ENCODE results near the gene CLC. TPM values are rescaled to one million over a fixed set of nuclear protein-coding genes. Genes with fewer than 3 reads are reported as not detected.
A peak's percentile ranks its signal among the peaks of the same experiment; 100 is the strongest.
"Not testable (repeated sequence)": the region's sequence is repeated elsewhere in the genome, so short reads cannot be mapped to it uniquely, and the experiment has no call there.

Gene CLC
- total RNA-seq, 4 donors from 2014 or later, result not detected

DNA sequence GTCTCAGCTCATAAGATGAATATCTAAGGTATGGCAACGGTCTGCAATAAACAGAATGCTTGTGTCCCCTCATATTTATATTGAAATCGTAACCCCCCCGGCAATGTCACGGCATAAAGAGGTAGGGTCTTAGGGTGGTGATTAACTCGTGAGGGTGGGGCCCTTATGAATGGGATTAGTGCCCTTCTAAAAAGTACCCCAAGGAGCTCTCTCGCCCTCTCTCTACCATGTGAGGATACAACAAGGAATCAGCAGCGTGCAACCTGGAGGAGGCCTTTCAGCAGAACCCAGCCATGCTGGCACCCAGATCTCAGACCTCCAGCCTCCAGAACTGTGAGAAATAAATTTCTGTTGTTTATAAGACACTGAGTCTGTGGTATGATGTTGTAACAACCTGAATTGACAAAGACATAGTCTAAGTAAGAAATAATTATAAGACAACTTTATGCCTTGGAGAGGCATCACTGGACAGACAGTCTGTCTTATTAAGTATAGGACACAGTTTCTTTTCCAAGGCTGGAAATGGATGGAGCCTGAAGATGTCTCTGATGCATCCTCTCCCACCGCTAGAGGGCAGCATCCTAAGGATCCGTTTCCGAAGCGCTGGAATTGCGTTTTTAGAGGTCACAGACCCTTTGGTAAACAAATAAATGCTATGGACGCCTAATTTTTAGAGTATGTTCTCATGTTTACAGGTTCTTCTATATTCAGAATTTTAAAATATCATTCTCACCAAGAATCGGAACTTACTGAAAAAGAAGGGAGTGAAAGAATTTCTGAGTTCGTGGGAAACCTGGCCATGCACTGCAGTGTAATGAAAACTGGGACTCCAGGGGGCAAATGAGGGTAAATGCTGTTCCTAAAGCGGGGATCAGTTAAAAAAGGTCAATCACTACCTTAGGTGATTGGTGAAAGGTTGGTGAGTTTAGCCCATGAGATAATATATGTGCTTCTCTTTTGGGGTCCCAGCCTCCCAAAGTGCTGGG, 27.6 kb upstream of the CLC start:
- TF ChIP-seq, protein P1, sequence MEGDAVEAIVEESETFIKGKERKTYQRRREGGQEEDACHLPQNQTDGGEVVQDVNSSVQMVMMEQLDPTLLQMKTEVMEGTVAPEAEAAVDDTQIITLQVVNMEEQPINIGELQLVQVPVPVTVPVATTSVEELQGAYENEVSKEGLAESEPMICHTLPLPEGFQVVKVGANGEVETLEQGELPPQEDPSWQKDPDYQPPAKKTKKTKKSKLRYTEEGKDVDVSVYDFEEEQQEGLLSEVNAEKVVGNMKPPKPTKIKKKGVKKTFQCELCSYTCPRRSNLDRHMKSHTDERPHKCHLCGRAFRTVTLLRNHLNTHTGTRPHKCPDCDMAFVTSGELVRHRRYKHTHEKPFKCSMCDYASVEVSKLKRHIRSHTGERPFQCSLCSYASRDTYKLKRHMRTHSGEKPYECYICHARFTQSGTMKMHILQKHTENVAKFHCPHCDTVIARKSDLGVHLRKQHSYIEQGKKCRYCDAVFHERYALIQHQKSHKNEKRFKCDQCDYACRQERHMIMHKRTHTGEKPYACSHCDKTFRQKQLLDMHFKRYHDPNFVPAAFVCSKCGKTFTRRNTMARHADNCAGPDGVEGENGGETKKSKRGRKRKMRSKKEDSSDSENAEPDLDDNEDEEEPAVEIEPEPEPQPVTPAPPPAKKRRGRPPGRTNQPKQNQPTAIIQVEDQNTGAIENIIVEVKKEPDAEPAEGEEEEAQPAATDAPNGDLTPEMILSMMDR (IDR thresholded peaks at IDR 0.05), result peak; percentile 12 to 61 (median 32)
- TF ChIP-seq EP300 (IDR thresholded peaks at IDR 0.05), result no peak
- no peak for TF ChIP-seq POLR2AphosphoS5 (IDR thresholded peaks at IDR 0.05)
- TF ChIP-seq POLR2A (IDR thresholded peaks at IDR 0.05), result no peak
- no peak for ATAC-seq
- no peaks in the 10 kb centered on the region for H3K36me3 ChIP-seq
- H3K4me3 ChIP-seq, result no peak overlapping the region
- WGBS, 2 donors (ENCODE audit: low coverage in 1 of 2), result 45 to 47% methylated on average over 12 to 16 of the region's 16 CpGs
- H3K9me3 ChIP-seq, result peaks cover 0 to 12% (median 0%) of the 10 kb centered on the region in 3 donors
- H3K4me1 ChIP-seq, result no peaks in the 10 kb centered on the region
- H3K27ac ChIP-seq, result no peak overlapping the region
- H3K27me3 ChIP-seq, result peaks cover 42% of the 10 kb centered on the region

DNA sequence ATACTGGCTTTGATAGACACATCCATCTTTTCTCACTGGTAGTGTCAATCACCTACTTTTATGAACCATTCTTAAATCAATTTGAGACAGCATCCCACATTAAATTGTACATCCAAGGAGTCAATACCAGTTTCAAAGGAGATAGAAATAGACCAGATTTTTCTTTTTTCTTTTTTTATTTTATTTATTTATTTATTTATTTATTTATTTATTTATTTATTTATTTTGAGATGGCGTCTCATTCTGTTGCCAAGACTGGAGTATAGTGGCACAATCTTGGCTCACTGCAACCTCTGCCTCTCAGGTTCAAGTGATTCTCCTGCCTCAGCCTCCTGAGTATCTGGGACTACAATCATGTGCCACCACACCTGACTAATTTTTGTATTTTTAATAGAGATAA, 24.0 kb upstream of the CLC start:
- whole genome bisulfite sequencing, 2 donors (ENCODE audit: low coverage in 1 of 2), result 100% methylated on average over 1 of the region's 1 CpG
- H3K4me3 ChIP-seq, H3K27ac ChIP-seq, H3K4me1 ChIP-seq, H3K36me3 ChIP-seq, ATAC-seq: not testable (repeated sequence)
- peaks cover 0 to 12% (median 0%) of the 10 kb centered on the region in 3 donors for H3K9me3 ChIP-seq
- H3K27me3 ChIP-seq, result peaks cover 59% of the 10 kb centered on the region

DNA sequence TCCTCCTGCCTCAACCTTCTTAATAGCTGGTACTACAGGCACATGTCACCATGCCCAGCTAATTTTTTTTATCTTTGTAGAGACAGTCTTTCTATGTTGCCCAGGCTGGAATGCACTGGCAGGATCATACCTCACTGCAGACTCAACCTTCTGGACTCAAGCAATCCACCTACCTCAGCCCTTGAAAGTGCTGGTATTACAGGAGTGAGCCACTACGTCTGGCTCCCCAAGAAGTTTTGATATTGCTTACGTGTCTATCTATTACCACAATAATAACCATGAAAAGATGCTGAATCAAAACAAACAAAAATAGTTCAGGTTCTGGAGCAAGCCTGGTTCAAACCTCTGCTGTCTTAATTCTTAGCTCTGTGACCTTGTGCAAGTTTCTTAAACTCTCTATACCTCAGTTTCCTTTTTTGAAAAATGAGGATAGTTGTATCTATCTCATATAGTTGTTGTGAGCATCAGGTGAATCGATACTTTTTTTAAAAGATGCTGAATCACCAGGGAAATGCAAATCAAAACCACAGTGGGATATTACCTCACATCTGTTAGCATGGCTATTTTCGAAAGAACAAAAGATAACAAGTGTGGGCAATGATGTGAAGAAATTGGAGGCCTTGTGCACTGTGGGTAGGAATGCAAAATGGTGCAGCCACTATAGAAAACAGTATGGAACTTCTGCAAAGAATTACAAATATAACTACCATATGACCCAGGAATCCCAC, 21.8 kb upstream of the CLC start:
- Histone ChIP-seq H3K27ac (no peak overlapping the region), H3K9me3 (peaks cover 0 to 2% (median 0%) of the 10 kb centered on the region in 3 donors), H3K4me1 (no peaks in the 10 kb centered on the region), H3K4me3 (no peak overlapping the region), H3K27me3 (peaks cover 48% of the 10 kb centered on the region), H3K36me3 (no peaks in the 10 kb centered on the region)
- WGBS, 2 donors (ENCODE audit: low coverage in 1 of 2), result 71 to 81% methylated on average over 2 to 4 of the region's 4 CpGs
- no peak for TF ChIP-seq POLR2A (IDR thresholded peaks at IDR 0.05)
- no peak for TF ChIP-seq POLR2AphosphoS5 (IDR thresholded peaks at IDR 0.05)
- TF ChIP-seq EP300 (IDR thresholded peaks at IDR 0.05), result no peak
- TF ChIP-seq, protein P1 (IDR thresholded peaks at IDR 0.05), result no peak
- no peak for ATAC-seq

DNA sequence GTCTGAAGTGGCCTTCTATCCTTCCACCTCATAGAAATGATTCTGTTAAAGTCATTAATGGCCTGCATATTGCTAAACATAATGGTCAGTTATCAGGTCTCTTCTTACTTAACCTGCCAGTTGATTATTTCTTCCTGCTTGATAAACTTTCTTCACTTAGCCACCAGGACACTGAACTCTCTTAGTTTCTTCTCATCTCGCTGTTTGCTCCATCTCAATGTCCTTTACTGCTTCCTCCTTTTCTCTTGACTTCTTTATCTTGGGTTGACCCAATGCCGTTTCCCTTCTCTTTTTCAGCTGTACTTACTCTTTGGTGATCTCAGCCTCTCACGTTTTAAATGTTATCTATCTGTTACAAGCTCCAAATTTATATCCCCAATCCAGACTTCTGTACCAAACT, 17.1 kb upstream of the CLC start:
- Histone ChIP-seq H3K27ac (no peak overlapping the region), H3K36me3 (no peaks in the 10 kb centered on the region), H3K27me3 (peaks cover 64% of the 10 kb centered on the region), H3K9me3 (no peaks in the 10 kb centered on the region), H3K4me1 (no peaks in the 10 kb centered on the region), H3K4me3 (no peak overlapping the region)
- no peak for TF ChIP-seq EP300 (IDR thresholded peaks at IDR 0.05)
- 54% methylated on average over 3 of the region's 3 CpGs; no CpG with 5 or more reads in 1 of the 2 donors for WGBS, 2 donors (ENCODE audit: low coverage in 1 of 2)
- no peak for ATAC-seq

DNA sequence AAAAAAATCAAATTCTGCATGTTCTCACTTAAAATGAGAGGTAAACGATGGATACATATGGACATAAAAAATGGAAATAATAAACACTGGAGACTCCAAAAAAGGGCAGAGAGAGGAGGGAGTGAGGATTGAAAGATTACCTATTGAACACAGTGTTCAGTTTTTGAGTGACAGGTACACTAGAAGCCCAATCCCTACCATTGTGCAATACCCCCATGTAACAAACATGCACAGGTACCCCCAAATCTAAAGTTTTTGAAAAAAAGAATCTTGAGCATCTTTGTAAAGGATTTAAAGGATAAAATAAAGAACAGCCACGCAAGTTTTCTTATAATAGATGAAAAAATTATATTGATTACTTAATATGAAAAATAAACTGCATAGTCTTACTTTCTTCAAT, 16.7 kb upstream of the CLC start:
- peaks cover 62% of the 10 kb centered on the region for H3K27me3 ChIP-seq
- no peak for TF ChIP-seq POLR2A (IDR thresholded peaks at IDR 0.05)
- no peak for TF ChIP-seq POLR2AphosphoS5 (IDR thresholded peaks at IDR 0.05)
- TF ChIP-seq, protein P1 (IDR thresholded peaks at IDR 0.05), result no peak
- no peak for TF ChIP-seq EP300 (IDR thresholded peaks at IDR 0.05)
- H3K4me1 ChIP-seq, result no peaks in the 10 kb centered on the region
- no peak overlapping the region for H3K27ac ChIP-seq
- H3K4me3 ChIP-seq, result no peak overlapping the region
- WGBS, 2 donors (ENCODE audit: low coverage in 1 of 2), result 73 to 75% methylated on average over 2 of the region's 2 CpGs
- no peak for ATAC-seq
- no peaks in the 10 kb centered on the region for H3K9me3 ChIP-seq
- H3K36me3 ChIP-seq, result no peaks in the 10 kb centered on the region

Measured in gastroesophageal sphincter (tissue), 4 donors.